MM.1S (cell line): ENCODE results near the gene TMEM240.
"Not testable (repeated sequence)": the region's sequence is repeated elsewhere in the genome, so short reads cannot be mapped to it uniquely, and the experiment has no call there.

Experiments used
- DNase-seq: peaks from one replicate; pipeline ENCODE4 v3.0.0-alpha.2; 2015
- H2AFZ ChIP-seq: fragments of 300-600 bp; sonication (generic); 2 replicates; pipeline ENCODE4 v1.6.0; 2016; ENCODE audit warnings: antibody characterized with exemption, low read length
- H3F3A ChIP-seq: fragments of 300-600 bp; sonication (generic); 2 replicates; pipeline ENCODE4 v1.6.1; 2016; ENCODE audit warnings: mild to moderate bottlenecking, antibody characterized with exemption, low read length, moderate library complexity, mixed read lengths; ENCODE audit not compliant: insufficient read depth
- H3K27ac ChIP-seq: fragments of 300-600 bp; sonication (generic); 2 replicates; pipeline ENCODE4 v1.5.1; 2016; ENCODE audit warnings: mild to moderate bottlenecking, low read length
- H3K27me3 ChIP-seq: fragments of 300-600 bp; sonication (generic); replicated peaks from 2 replicates; pipeline ENCODE4 v1.6.0; 2016; ENCODE audit warnings: low read length; ENCODE audit not compliant: insufficient read depth
- H3K36me3 ChIP-seq: fragments of 300-600 bp; sonication (generic); replicated peaks from 2 replicates; pipeline ENCODE4 v1.6.1; 2016; ENCODE audit warnings: mild to moderate bottlenecking, low read length, mixed read lengths; ENCODE audit not compliant: insufficient read depth
- H3K4me1 ChIP-seq: fragments of 300-600 bp; sonication (generic); 2 replicates; pipeline ENCODE4 v1.6.1; 2016; ENCODE audit warnings: low read length, mixed read lengths
- H3K4me2 ChIP-seq: fragments of 300-600 bp; sonication (generic); 2 replicates; pipeline ENCODE4 v1.6.0; 2016; ENCODE audit warnings: low read depth, low read length
- H3K4me3 ChIP-seq: fragments of 300-600 bp; sonication (generic); 2 replicates; pipeline ENCODE4 v1.5.1; 2016; ENCODE audit warnings: low read length, mixed read lengths
- H3K79me2 ChIP-seq: fragments of 300-600 bp; sonication (generic); 2 replicates; pipeline ENCODE4 v1.6.1; 2016; ENCODE audit warnings: mixed run types, low read length, mixed read lengths
- H3K9ac ChIP-seq: fragments of 300-600 bp; sonication (generic); 2 replicates; pipeline ENCODE4 v1.6.1; 2016; ENCODE audit warnings: low read length, mixed read lengths
- H3K9me2 ChIP-seq: fragments of 300-600 bp; sonication (generic); replicated peaks from 2 replicates; pipeline ENCODE4 v1.6.1; 2016; ENCODE audit warnings: mild to moderate bottlenecking, low read length, mixed read lengths; ENCODE audit not compliant: insufficient read depth
- H3K9me3 ChIP-seq: fragments of 300-600 bp; sonication (generic); replicated peaks from 2 replicates; pipeline ENCODE4 v1.6.1; 2016; ENCODE audit warnings: mild to moderate bottlenecking, low read length, mixed read lengths; ENCODE audit not compliant: insufficient read depth
- H4K20me1 ChIP-seq: fragments of 300-600 bp; sonication (generic); 2 replicates; pipeline ENCODE4 v1.6.1; 2016; ENCODE audit warnings: mild to moderate bottlenecking, low read length, moderate library complexity, mixed read lengths; ENCODE audit not compliant: insufficient read depth
- EZH2 ChIP-seq: fragments of 300-600 bp; sonication (generic); optimal IDR thresholded peaks from 2 replicates; pipeline ENCODE3; 2017; ENCODE audit warnings: low read depth, mild to moderate bottlenecking, antibody characterized with exemption, low read length, mixed read lengths
- EZH2phosphoT487 ChIP-seq: fragments of 300-600 bp; sonication (generic); IDR thresholded peaks from 2 replicates; pipeline ENCODE4 v1.6.1; 2018; ENCODE audit warnings: antibody characterized with exemption, low read length
- TF ChIP-seq, protein P1 (sequence below): fragments of 300-600 bp; sonication (generic); IDR thresholded peaks from 2 replicates; pipeline ENCODE4 v1.5.1; 2016; ENCODE audit warnings: antibody characterized with exemption, low read length, mixed read lengths

TMEM240 gene

DNA sequence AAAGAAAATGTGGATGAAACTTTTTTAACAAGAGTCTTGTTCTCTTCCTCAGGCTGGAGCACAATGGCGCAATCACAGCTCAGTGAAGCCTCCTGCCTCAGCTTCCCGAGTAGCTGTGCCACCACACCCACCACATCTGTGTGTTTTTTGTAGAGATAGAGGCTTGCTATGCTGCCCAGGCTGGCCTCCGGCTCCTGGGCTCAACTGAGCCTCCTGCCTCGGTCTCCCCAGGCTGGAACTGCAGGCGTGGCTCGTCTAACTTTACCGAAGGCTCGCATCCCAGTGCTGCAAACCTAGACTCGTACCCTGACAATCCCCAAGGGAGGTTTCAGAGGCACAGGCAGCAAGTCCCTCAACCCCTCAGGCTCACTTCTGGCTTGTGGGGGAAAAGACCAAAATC lies 19.8 kb upstream of the TMEM240 start:
- Histone ChIP-seq H3K27ac (no peak overlapping the region), H3K4me2 (no peak overlapping the region), H3K79me2 (peaks cover 42% of the 10 kb centered on the region), H3K9ac (no peak overlapping the region), H3K9me2 (no peaks in the 10 kb centered on the region), H4K20me1 (no peaks in the 10 kb centered on the region), H2AFZ (no peak overlapping the region), H3K9me3 (no peaks in the 10 kb centered on the region), H3F3A (no peaks in the 10 kb centered on the region; the same call in 1 of the 2 replicates), H3K36me3 (peaks cover 9% of the 10 kb centered on the region; the same call in 1 of the 2 replicates), H3K4me3 (no peak overlapping the region), H3K27me3 (no peaks in the 10 kb centered on the region), H3K4me1 (no peaks in the 10 kb centered on the region)
- DNase-seq: no peak
- TF ChIP-seq EZH2phosphoT487 (no peak), EZH2 (no peak)
- TF ChIP-seq, protein P1, sequence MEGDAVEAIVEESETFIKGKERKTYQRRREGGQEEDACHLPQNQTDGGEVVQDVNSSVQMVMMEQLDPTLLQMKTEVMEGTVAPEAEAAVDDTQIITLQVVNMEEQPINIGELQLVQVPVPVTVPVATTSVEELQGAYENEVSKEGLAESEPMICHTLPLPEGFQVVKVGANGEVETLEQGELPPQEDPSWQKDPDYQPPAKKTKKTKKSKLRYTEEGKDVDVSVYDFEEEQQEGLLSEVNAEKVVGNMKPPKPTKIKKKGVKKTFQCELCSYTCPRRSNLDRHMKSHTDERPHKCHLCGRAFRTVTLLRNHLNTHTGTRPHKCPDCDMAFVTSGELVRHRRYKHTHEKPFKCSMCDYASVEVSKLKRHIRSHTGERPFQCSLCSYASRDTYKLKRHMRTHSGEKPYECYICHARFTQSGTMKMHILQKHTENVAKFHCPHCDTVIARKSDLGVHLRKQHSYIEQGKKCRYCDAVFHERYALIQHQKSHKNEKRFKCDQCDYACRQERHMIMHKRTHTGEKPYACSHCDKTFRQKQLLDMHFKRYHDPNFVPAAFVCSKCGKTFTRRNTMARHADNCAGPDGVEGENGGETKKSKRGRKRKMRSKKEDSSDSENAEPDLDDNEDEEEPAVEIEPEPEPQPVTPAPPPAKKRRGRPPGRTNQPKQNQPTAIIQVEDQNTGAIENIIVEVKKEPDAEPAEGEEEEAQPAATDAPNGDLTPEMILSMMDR: no peak

DNA sequence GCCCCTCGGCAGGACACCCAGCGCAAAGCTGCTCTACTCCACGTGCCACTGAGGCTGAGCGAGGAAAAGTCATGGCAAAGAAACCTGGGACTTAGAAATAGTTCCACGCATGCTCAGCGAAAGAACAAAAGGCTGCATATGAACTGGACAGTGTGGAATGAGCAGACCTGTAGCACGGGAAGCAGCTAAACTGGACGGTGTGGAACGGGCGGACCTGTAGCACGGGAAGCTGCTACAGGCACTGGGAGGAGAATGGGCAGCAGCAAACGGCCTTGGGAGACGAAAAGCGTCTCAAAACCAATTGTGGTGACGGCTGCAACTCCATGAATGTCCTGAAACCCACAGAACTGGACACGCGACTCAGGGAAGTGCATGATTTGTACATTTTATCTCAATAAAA lies 18.6 kb upstream of the TMEM240 start:
- Histone ChIP-seq H3K79me2 (peaks cover 32% of the 10 kb centered on the region), H3K27ac (no peak overlapping the region), H3K9me3 (no peaks in the 10 kb centered on the region), H3K27me3 (no peaks in the 10 kb centered on the region), H3K4me3 (no peak overlapping the region), H3K9me2 (no peaks in the 10 kb centered on the region), H3F3A (no peaks in the 10 kb centered on the region; the same call in 1 of the 2 replicates), H3K9ac (no peak overlapping the region), H3K36me3 (0 out of 2 replicates have a peak, but pooled peaks cover 3% of the 10 kb centered on the region), H3K4me1 (no peaks in the 10 kb centered on the region), H2AFZ (no peak overlapping the region), H3K4me2 (no peak overlapping the region), H4K20me1 (no peaks in the 10 kb centered on the region)
- TF ChIP-seq EZH2phosphoT487 (no peak), EZH2 (no peak)
- TF ChIP-seq, protein P1: no peak
- DNase-seq: no peak

DNA sequence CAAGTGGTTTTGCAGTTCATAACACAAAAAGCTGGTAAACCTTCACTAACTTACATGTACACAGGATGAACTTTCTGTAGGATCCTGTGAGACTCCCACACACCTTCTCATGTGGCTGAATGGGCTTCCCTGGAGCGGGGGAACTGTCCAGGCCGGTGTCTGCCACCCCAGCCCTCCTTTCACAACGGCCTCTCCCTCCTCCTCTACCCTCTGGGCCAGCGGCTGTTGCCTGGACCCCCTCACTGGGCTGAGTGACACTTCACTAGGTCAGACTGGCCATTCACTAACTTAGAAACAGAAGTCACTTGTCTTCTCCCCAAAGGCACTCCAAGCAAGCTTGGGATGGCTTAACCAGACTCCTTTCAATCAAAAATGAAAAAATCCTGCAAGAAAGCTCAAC lies 18.2 kb upstream of the TMEM240 start:
- H3K9ac ChIP-seq: no peak overlapping the region
- no peaks in the 10 kb centered on the region for H3K4me1 ChIP-seq
- H3K4me3 ChIP-seq: no peak overlapping the region
- H2AFZ ChIP-seq: no peak overlapping the region
- H4K20me1 ChIP-seq: no peaks in the 10 kb centered on the region
- peaks cover 27% of the 10 kb centered on the region for H3K79me2 ChIP-seq
- TF ChIP-seq EZH2: no peak
- no peak for TF ChIP-seq EZH2phosphoT487
- TF ChIP-seq, protein P1: no peak
- no peak overlapping the region for H3K27ac ChIP-seq
- no peaks in the 10 kb centered on the region; the same call in 1 of the 2 replicates for H3F3A ChIP-seq
- H3K9me3 ChIP-seq: no peaks in the 10 kb centered on the region
- H3K36me3 ChIP-seq: 0 out of 2 replicates have a peak, but pooled peaks cover 3% of the 10 kb centered on the region
- no peaks in the 10 kb centered on the region for H3K9me2 ChIP-seq
- no peak for DNase-seq
- no peaks in the 10 kb centered on the region for H3K27me3 ChIP-seq
- no peak overlapping the region for H3K4me2 ChIP-seq

DNA sequence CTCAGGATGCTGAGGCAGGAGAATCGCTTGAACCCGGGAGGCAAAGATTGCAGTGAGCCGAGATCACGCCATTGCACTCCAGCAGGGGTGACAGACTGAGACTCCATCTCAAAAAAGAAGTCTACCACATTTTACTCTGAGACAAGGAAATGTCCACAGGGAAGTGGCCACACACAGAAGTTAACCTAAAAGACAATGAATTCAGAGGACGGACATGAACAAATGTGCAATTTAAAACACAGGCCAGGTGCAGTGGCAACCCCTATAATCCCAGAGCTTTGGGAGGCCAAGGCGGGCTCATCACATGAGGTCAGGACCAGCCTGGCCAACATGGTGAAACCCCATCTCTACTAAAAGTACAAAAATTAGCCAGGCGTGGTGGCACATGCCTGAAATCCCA lies 17.3 kb upstream of the TMEM240 start:
- H3K4me1 ChIP-seq, H3K9me3 ChIP-seq, H3K4me3 ChIP-seq, H3K36me3 ChIP-seq, H3K9me2 ChIP-seq, H3K4me2 ChIP-seq, H3K27me3 ChIP-seq, H4K20me1 ChIP-seq, H3K27ac ChIP-seq, H2AFZ ChIP-seq, H3K9ac ChIP-seq, DNase-seq, H3F3A ChIP-seq: not testable (repeated sequence)
- peaks cover 21% of the 10 kb centered on the region for H3K79me2 ChIP-seq

DNA sequence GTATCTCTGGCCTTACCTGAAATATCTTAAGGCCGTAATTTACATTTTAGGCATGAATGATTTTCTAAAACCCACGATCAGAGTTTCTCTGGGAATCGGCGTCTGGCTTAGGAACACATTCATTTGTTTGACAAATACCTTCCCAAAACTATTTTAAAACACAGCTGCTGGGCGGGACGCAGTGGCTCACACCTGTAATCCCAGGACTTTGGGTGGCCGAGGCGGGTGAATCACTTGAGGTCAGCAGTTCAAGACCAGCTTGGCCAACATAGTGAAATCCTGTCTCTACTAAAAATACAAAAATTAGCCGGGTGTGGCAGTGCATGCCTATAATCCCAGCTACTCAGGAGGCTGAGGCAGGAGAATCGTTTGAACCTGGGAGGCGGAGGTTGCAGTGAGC lies 16.5 kb upstream of the TMEM240 start:
- not testable (repeated sequence) for H3K27ac ChIP-seq, H3F3A ChIP-seq, H3K9ac ChIP-seq, H3K4me2 ChIP-seq, H3K27me3 ChIP-seq, H2AFZ ChIP-seq, H3K4me3 ChIP-seq, H3K9me2 ChIP-seq, H3K36me3 ChIP-seq, H4K20me1 ChIP-seq, H3K4me1 ChIP-seq, H3K9me3 ChIP-seq, DNase-seq
- H3K79me2 ChIP-seq: peaks cover 18% of the 10 kb centered on the region
